DOHH2 (cell line): ENCODE measurements around the gene SLC25A10.

ENCODE experiments used
- H3F3A ChIP-seq: fragments of 200-600 bp; sonication (generic), shearing (Covaris generic); 2 replicates; pipeline ENCODE4 v1.6.0; 2016; ENCODE audit warnings: antibody characterized with exemption, mild to moderate bottlenecking; ENCODE audit not compliant: control insufficient read depth, insufficient read depth
- H3K27ac ChIP-seq: fragments of 200-600 bp; sonication (generic); 2 replicates; pipeline ENCODE4 v1.5.1; 2014; ENCODE audit warnings: low read depth, mild to moderate bottlenecking, low read length, moderate library complexity
- H3K27me3 ChIP-seq: fragments of 200-600 bp; sonication (generic); 2 replicates; pipeline ENCODE4 v1.6.1; 2014; ENCODE audit warnings: mild to moderate bottlenecking, low read length, mixed read lengths; ENCODE audit not compliant: control insufficient read depth
- H3K36me3 ChIP-seq: fragments of 200-600 bp; sonication (generic); 2 replicates; pipeline ENCODE4 v1.6.1; 2014; ENCODE audit warnings: mild to moderate bottlenecking, low read length, moderate library complexity, mixed read lengths; ENCODE audit not compliant: control insufficient read depth
- H3K4me1 ChIP-seq: fragments of 200-600 bp; sonication (generic); 2 replicates; pipeline ENCODE4 v1.6.1; 2014; ENCODE audit warnings: mild to moderate bottlenecking, low read length, mixed read lengths; ENCODE audit not compliant: control insufficient read depth
- H3K4me2 ChIP-seq: fragments of 200-600 bp; sonication (generic); 2 replicates; pipeline ENCODE4 v1.6.0; 2014; ENCODE audit warnings: mild to moderate bottlenecking, low read length, moderate library complexity
- H3K4me3 ChIP-seq: fragments of 200-600 bp; sonication (generic); 2 replicates; pipeline ENCODE4 v1.5.1; 2014; ENCODE audit warnings: mild to moderate bottlenecking, low read length, mixed read lengths
- H3K79me2 ChIP-seq: fragments of 200-600 bp; sonication (generic); 2 replicates; pipeline ENCODE4 v1.6.1; 2014; ENCODE audit warnings: mild to moderate bottlenecking, low read length, mixed read lengths; ENCODE audit not compliant: control insufficient read depth
- H3K9me2 ChIP-seq: fragments of 200-600 bp; sonication (generic); replicated peaks from 2 replicates; pipeline ENCODE4 v1.6.1; 2014; ENCODE audit warnings: mild to moderate bottlenecking, low read length, mixed read lengths; ENCODE audit not compliant: control insufficient read depth
- H3K9me3 ChIP-seq: fragments of 200-600 bp; sonication (generic); 2 replicates; pipeline ENCODE4 v1.6.1; 2014; ENCODE audit warnings: antibody characterized with exemption, low read length, mixed read lengths; ENCODE audit not compliant: control insufficient read depth, insufficient read depth
- H4K20me1 ChIP-seq: fragments of 200-600 bp; sonication (generic); 2 replicates; pipeline ENCODE4 v1.6.0; 2014; ENCODE audit warnings: low read depth, mild to moderate bottlenecking, antibody characterized with exemption, low read length, moderate library complexity; ENCODE audit not compliant: control insufficient read depth, insufficient read depth
- EZH2phosphoT487 ChIP-seq: fragments of 200-600 bp; sonication (generic); IDR thresholded peaks from 2 replicates; pipeline ENCODE4 v1.6.1; 2017; ENCODE audit warnings: borderline replicate concordance, mild to moderate bottlenecking, antibody characterized with exemption, low read length, moderate library complexity, mixed read lengths
- TF ChIP-seq, protein P1 (sequence below): fragments of 200-600 bp; sonication (generic); IDR thresholded peaks from one replicate; pipeline ENCODE4 v1.5.1; 2014; ENCODE audit warnings: antibody characterized with exemption, mild to moderate bottlenecking, low read depth, low read length; ENCODE audit not compliant: poor library complexity, severe bottlenecking

Gene SLC25A10

GRCh38 chr17:81697261-81698044, 14.6 kb upstream of the SLC25A10 start:
- H3K4me1 ChIP-seq: peaks cover 15% of the 10 kb centered on the region
- no peak overlapping the region for H3K27ac ChIP-seq
- H3K4me2 ChIP-seq: no peak overlapping the region
- no peaks in the 10 kb centered on the region for H3K9me3 ChIP-seq
- H3F3A ChIP-seq: peaks cover 5% of the 10 kb centered on the region; the same call in 1 of the 2 replicates
- H3K36me3 ChIP-seq: peaks cover 93% of the 10 kb centered on the region
- no peak overlapping the region for H3K4me3 ChIP-seq
- no peaks in the 10 kb centered on the region for H3K27me3 ChIP-seq
- TF ChIP-seq, protein P1, sequence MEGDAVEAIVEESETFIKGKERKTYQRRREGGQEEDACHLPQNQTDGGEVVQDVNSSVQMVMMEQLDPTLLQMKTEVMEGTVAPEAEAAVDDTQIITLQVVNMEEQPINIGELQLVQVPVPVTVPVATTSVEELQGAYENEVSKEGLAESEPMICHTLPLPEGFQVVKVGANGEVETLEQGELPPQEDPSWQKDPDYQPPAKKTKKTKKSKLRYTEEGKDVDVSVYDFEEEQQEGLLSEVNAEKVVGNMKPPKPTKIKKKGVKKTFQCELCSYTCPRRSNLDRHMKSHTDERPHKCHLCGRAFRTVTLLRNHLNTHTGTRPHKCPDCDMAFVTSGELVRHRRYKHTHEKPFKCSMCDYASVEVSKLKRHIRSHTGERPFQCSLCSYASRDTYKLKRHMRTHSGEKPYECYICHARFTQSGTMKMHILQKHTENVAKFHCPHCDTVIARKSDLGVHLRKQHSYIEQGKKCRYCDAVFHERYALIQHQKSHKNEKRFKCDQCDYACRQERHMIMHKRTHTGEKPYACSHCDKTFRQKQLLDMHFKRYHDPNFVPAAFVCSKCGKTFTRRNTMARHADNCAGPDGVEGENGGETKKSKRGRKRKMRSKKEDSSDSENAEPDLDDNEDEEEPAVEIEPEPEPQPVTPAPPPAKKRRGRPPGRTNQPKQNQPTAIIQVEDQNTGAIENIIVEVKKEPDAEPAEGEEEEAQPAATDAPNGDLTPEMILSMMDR: no peak
- peaks cover 14% of the 10 kb centered on the region; the same call in 1 of the 2 replicates for H4K20me1 ChIP-seq
- H3K79me2 ChIP-seq: peaks cover 62% of the 10 kb centered on the region
- no peaks in the 10 kb centered on the region for H3K9me2 ChIP-seq

- TF ChIP-seq, protein P1: no peak
- no peak for TF ChIP-seq EZH2phosphoT487
- peaks cover 86% of the 10 kb centered on the region for H3K79me2 ChIP-seq
- H3K36me3 ChIP-seq: peaks cover 90% of the 10 kb centered on the region
- H3K4me2 ChIP-seq: peak overlapping the region; percentile 69
- no peak overlapping the region for H3K27ac ChIP-seq
- peaks cover 17% of the 10 kb centered on the region; the same call in 1 of the 2 replicates for H4K20me1 ChIP-seq
- H3K9me2 ChIP-seq: no peaks in the 10 kb centered on the region
- H3K27me3 ChIP-seq: no peaks in the 10 kb centered on the region
- H3F3A ChIP-seq: peaks cover 5% of the 10 kb centered on the region; the same call in 1 of the 2 replicates
- peak overlapping the region; percentile 89 for H3K4me3 ChIP-seq
- peaks cover 22% of the 10 kb centered on the region for H3K4me1 ChIP-seq
- no peaks in the 10 kb centered on the region for H3K9me3 ChIP-seq
These were observed 11.5 kb upstream of the SLC25A10 start for GRCh38 chr17:81700353-81701287.

DNA sequence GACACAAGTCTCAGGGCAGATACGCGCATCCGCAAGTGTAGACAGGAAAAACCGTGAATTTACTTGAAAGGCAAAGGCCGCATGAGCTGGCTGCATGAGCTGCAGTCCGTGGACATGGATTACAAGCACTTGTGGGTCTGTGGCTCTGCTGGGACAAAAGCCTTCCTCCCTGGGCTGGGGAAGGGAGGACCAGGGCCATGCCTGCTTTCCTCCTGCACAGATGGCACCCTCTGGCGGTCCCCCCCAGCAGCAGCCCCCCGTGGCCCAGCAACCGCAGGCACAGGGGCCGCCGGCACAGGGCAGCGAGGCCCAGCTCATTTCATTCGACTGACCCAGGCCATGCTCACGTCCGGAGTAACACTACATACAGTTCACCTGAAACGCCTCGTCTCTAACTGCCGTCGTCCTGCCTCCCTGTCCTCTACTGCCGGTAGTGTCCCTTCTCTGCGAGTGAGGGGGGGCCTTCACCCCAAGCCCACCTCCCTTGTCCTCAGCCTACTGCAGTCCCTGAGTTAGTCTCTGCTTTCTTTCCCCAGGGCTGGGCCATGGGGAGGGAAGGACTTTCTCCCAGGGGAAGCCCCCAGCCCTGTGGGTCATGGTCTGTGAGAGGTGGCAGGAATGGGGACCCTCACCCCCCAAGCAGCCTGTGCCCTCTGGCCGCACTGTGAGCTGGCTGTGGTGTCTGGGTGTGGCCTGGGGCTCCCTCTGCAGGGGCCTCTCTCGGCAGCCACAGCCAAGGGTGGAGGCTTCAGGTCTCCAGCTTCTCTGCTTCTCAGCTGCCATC, 10.6 kb upstream of the SLC25A10 start:
- Histone ChIP-seq H3K27ac (peak overlapping the region; percentile 79), H3K27me3 (no peaks in the 10 kb centered on the region), H3K9me3 (no peaks in the 10 kb centered on the region), H4K20me1 (peaks cover 17% of the 10 kb centered on the region; the same call in 1 of the 2 replicates), H3K4me1 (peaks cover 22% of the 10 kb centered on the region), H3K4me2 (peak overlapping the region; percentile 69), H3K4me3 (peak overlapping the region; percentile 89), H3K9me2 (no peaks in the 10 kb centered on the region), H3F3A (peaks cover 5% of the 10 kb centered on the region; the same call in 1 of the 2 replicates), H3K79me2 (peaks cover 90% of the 10 kb centered on the region), H3K36me3 (peaks cover 90% of the 10 kb centered on the region)
- TF ChIP-seq EZH2phosphoT487: no peak
- TF ChIP-seq, protein P1: no peak
